Measurements from ENCODE around the gene ILK. TPM values are rescaled to one million over a fixed set of nuclear protein-coding genes. Genes with fewer than 3 reads are reported as not detected.
A peak's percentile ranks its signal among the peaks of the same experiment; 100 is the strongest.

ILK gene
- total RNA-seq, 1 donor from 2014 or later: 85.6 TPM

GRCh38 chr11:6567371-6567745, 36.2 kb upstream of the ILK start:
- no peak overlapping the region for H3K4me3 ChIP-seq
- H3K79me2 ChIP-seq (ENCODE audit: low read depth): no peaks in the 10 kb centered on the region
- no peaks in the 10 kb centered on the region for H3K27me3 ChIP-seq
- H3K4me1 ChIP-seq: peaks cover 5% of the 10 kb centered on the region
- Mint-ChIP-seq H3K36me3 (peaks cover 8% of the 10 kb centered on the region), H3K4me3 (no peak overlapping the region), H3K27ac (no peak overlapping the region), H3K27me3 (ENCODE audit: insufficient read depth, low read depth) (no peaks in the 10 kb centered on the region), H3K9me3 (no peaks in the 10 kb centered on the region), H3K4me1 (peaks cover 9% of the 10 kb centered on the region)
- H3K36me3 ChIP-seq: no peaks in the 10 kb centered on the region
- TF ChIP-seq, protein P1, sequence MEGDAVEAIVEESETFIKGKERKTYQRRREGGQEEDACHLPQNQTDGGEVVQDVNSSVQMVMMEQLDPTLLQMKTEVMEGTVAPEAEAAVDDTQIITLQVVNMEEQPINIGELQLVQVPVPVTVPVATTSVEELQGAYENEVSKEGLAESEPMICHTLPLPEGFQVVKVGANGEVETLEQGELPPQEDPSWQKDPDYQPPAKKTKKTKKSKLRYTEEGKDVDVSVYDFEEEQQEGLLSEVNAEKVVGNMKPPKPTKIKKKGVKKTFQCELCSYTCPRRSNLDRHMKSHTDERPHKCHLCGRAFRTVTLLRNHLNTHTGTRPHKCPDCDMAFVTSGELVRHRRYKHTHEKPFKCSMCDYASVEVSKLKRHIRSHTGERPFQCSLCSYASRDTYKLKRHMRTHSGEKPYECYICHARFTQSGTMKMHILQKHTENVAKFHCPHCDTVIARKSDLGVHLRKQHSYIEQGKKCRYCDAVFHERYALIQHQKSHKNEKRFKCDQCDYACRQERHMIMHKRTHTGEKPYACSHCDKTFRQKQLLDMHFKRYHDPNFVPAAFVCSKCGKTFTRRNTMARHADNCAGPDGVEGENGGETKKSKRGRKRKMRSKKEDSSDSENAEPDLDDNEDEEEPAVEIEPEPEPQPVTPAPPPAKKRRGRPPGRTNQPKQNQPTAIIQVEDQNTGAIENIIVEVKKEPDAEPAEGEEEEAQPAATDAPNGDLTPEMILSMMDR (IDR thresholded peaks at IDR 0.05): no peak
- TF ChIP-seq EZH2phosphoT487 (IDR thresholded peaks at IDR 0.05): no peak
- no peak for TF ChIP-seq EZH2 (IDR thresholded peaks at IDR 0.05)
- DNase-seq (ENCODE audit: low spot score): no peak
- no peaks in the 10 kb centered on the region for H3K9me3 ChIP-seq (ENCODE audit: low read depth)
- no peak overlapping the region for H3K9ac ChIP-seq
- no peak overlapping the region for H3K4me2 ChIP-seq
- no peak overlapping the region for H3K27ac ChIP-seq
- no peaks in the 10 kb centered on the region for H3F3A ChIP-seq (ENCODE audit: low read depth)
- no peak overlapping the region for H2AFZ ChIP-seq (replicated peaks)
- H4K20me1 ChIP-seq (ENCODE audit: low read depth): no peaks in the 10 kb centered on the region

GRCh38 chr11:6568191-6568918, 35.2 kb upstream of the ILK start:
- Histone ChIP-seq H2AFZ (replicated peaks) (no peak overlapping the region), H3K4me1 (peaks cover 5% of the 10 kb centered on the region), H4K20me1 (ENCODE audit: low read depth) (no peaks in the 10 kb centered on the region), H3K9me3 (ENCODE audit: low read depth) (no peaks in the 10 kb centered on the region), H3K4me3 (no peak overlapping the region), H3F3A (ENCODE audit: low read depth) (no peaks in the 10 kb centered on the region), H3K27ac (no peak overlapping the region), H3K9ac (no peak overlapping the region), H3K79me2 (ENCODE audit: low read depth) (no peaks in the 10 kb centered on the region), H3K4me2 (no peak overlapping the region), H3K27me3 (no peaks in the 10 kb centered on the region), H3K36me3 (no peaks in the 10 kb centered on the region)
- Mint-ChIP-seq H3K27ac (no peak overlapping the region), H3K36me3 (peaks cover 10% of the 10 kb centered on the region), H3K27me3 (ENCODE audit: insufficient read depth, low read depth) (no peaks in the 10 kb centered on the region), H3K9me3 (no peaks in the 10 kb centered on the region), H3K4me3 (no peak overlapping the region), H3K4me1 (peaks cover 9% of the 10 kb centered on the region)
- DNase-seq (ENCODE audit: low spot score): peak; percentile 68
- TF ChIP-seq, protein P1 (IDR thresholded peaks at IDR 0.05): peak; percentile 19
- no peak for TF ChIP-seq EZH2phosphoT487 (IDR thresholded peaks at IDR 0.05)
- TF ChIP-seq EZH2 (IDR thresholded peaks at IDR 0.05): no peak

- no peak overlapping the region for H3K4me2 ChIP-seq
- no peaks in the 10 kb centered on the region for H3K79me2 ChIP-seq (ENCODE audit: low read depth)
- TF ChIP-seq EZH2phosphoT487 (IDR thresholded peaks at IDR 0.05): no peak
- TF ChIP-seq EZH2 (IDR thresholded peaks at IDR 0.05): no peak
- TF ChIP-seq, protein P1 (IDR thresholded peaks at IDR 0.05): no peak
- no peak overlapping the region for H3K27ac ChIP-seq
- peaks cover 7% of the 10 kb centered on the region for H3K4me1 Mint-ChIP-seq
- H3K36me3 Mint-ChIP-seq: peaks cover 10% of the 10 kb centered on the region
- no peak for DNase-seq (ENCODE audit: low spot score)
- no peaks in the 10 kb centered on the region for H3K9me3 ChIP-seq (ENCODE audit: low read depth)
- H3K9me3 Mint-ChIP-seq: no peaks in the 10 kb centered on the region
- no peaks in the 10 kb centered on the region for H3K27me3 ChIP-seq
- no peak overlapping the region for H3K4me3 Mint-ChIP-seq
- H3K27me3 Mint-ChIP-seq (ENCODE audit: insufficient read depth, low read depth): no peaks in the 10 kb centered on the region
- H3K36me3 ChIP-seq: no peaks in the 10 kb centered on the region
- H3K4me3 ChIP-seq: no peak overlapping the region
- H4K20me1 ChIP-seq (ENCODE audit: low read depth): no peaks in the 10 kb centered on the region
- no peak overlapping the region for H3K27ac Mint-ChIP-seq
- no peak overlapping the region for H2AFZ ChIP-seq (replicated peaks)
- H3K9ac ChIP-seq: no peak overlapping the region
- H3K4me1 ChIP-seq: peaks cover 2% of the 10 kb centered on the region
- H3F3A ChIP-seq (ENCODE audit: low read depth): no peaks in the 10 kb centered on the region
These were observed 33.9 kb upstream of the ILK start for GRCh38 chr11:6569706-6570105.
